Measurements from ENCODE around the gene BRINP3.
"Not testable (repeated sequence)": the region's sequence is repeated elsewhere in the genome, so short reads cannot be mapped to it uniquely, and the experiment has no call there.

BRINP3 gene

GRCh38 chr1:190477762-190478148, at the start of gene BRINP3:
Gene BRINP3, minus strand, starts transcription at chr1:190477864.
- no peak for DNase-seq (ENCODE audit: low spot score)

GRCh38 chr1:190511554-190511953, 33.9 kb upstream of the BRINP3 start:
- DNase-seq (ENCODE audit: low spot score): no peak

GRCh38 chr1:190507357-190507756, 29.7 kb upstream of the BRINP3 start:
- DNase-seq (ENCODE audit: low spot score): no peak

- not testable (repeated sequence) for DNase-seq (ENCODE audit: low spot score)
Observed at GRCh38 chr1:190504539-190504938, 26.9 kb upstream of the BRINP3 start.

- DNase-seq (ENCODE audit: low spot score): no peak
Observed at GRCh38 chr1:190497565-190497964, 19.9 kb upstream of the BRINP3 start.

- DNase-seq (ENCODE audit: low spot score): no peak
Observed at GRCh38 chr1:190494451-190494850, 16.8 kb upstream of the BRINP3 start.

- no peak for DNase-seq (ENCODE audit: low spot score)
Observed at GRCh38 chr1:190491404-190491803, 13.7 kb upstream of the BRINP3 start.

GRCh38 chr1:190484045-190484444, 6.4 kb upstream of the BRINP3 start:
- no peak for DNase-seq (ENCODE audit: low spot score)

GRCh38 chr1:190480231-190480630, 2.6 kb upstream of the BRINP3 start:
- DNase-seq (ENCODE audit: low spot score): no peak

- DNase-seq (ENCODE audit: low spot score): no peak
Observed at GRCh38 chr1:190479516-190479915, 1.9 kb upstream of the BRINP3 start.

- DNase-seq (ENCODE audit: low spot score): no peak
Observed at GRCh38 chr1:190479050-190479397, 1.4 kb upstream of the BRINP3 start.

- DNase-seq (ENCODE audit: low spot score): no peak
Observed at GRCh38 chr1:190478149-190479049, 735 bp upstream of the BRINP3 start.

GRCh38 chr1:190476806-190477205, 858 bp downstream of the BRINP3 start:
- no peak for DNase-seq (ENCODE audit: low spot score)

- DNase-seq (ENCODE audit: low spot score): no peak
Observed at GRCh38 chr1:190476321-190476720, 1.3 kb downstream of the BRINP3 start.

GRCh38 chr1:190475421-190476141, 2.1 kb downstream of the BRINP3 start:
- no peak for DNase-seq (ENCODE audit: low spot score)

GRCh38 chr1:190474650-190475211, 2.9 kb downstream of the BRINP3 start:
- DNase-seq (ENCODE audit: low spot score): no peak

GRCh38 chr1:190474010-190474409, 3.7 kb downstream of the BRINP3 start:
- no peak for DNase-seq (ENCODE audit: low spot score)

GRCh38 chr1:190472494-190472893, 5.2 kb downstream of the BRINP3 start:
- DNase-seq (ENCODE audit: low spot score): no peak

GRCh38 chr1:190472042-190472441, 5.6 kb downstream of the BRINP3 start:
- no peak for DNase-seq (ENCODE audit: low spot score)

GRCh38 chr1:190464690-190465089, 13.0 kb downstream of the BRINP3 start:
- no peak for DNase-seq (ENCODE audit: low spot score)

GRCh38 chr1:190456129-190456528, 21.5 kb downstream of the BRINP3 start:
- no peak for DNase-seq (ENCODE audit: low spot score)

GRCh38 chr1:190455631-190456030, 22.0 kb downstream of the BRINP3 start:
- no peak for DNase-seq (ENCODE audit: low spot score)

- DNase-seq (ENCODE audit: low spot score): no peak
Observed at GRCh38 chr1:190453550-190453949, 24.1 kb downstream of the BRINP3 start.

All from hepatic stellate cell (primary cell).